HepG2 (cell line): Measurements from ENCODE around the gene SPEM2.

Source experiments
- CTCF ChIP-seq: sonication (generic); formaldehyde crosslinking; IDR thresholded peaks from 2 replicates; pipeline ENCODE4 v1.5.0; 2020; ENCODE audit warnings: mild to moderate bottlenecking, missing genetic modification reagents, moderate library complexity
- REST ChIP-seq, 2 experiments: IDR thresholded peaks; 2 replicates each; pipeline ENCODE4 v1.6.1; 2011 to 2012; ENCODE audit warnings: low read length in 2 of 2, borderline replicate concordance in 1 of 2, low read depth in 1 of 2, mild to moderate bottlenecking in 1 of 2, moderate library complexity in 1 of 2
- ZNF24 ChIP-seq: fragments of 450-650 bp; IDR thresholded peaks from 2 replicates; pipeline ENCODE4 v1.6.1; 2017; ENCODE audit warnings: antibody characterized with exemption, mild to moderate bottlenecking

- TF ChIP-seq CTCF (CRISPR knock-in tag) (no peak), ZNF24 (no peak), REST (IDR thresholded peaks at IDR 0.05; ENCODE audit: borderline replicate concordance in 1 of 2, low read depth in 1 of 2, low read length in 2 of 2) (no peak)
Measured at GRCh38 chr17:7405350-7406234, 19.8 kb upstream of the SPEM2 start.
